D721Med (cell line): ENCODE results near the gene TXNDC11.

Experiments used
- DNase-seq: peaks from one replicate; pipeline ENCODE4 v3.0.0; 2011; ENCODE audit warnings: low spot score; ENCODE audit not compliant: insufficient read length
- FAIRE-seq: peaks from 2 replicates; lab custom pipeline; 2011; peaks lifted over from hg19 to GRCh38; lab: Jason Lieb, UNC
- CTCF ChIP-seq: IDR thresholded peaks from 2 replicates; pipeline ENCODE4 v1.5.1; 2012; ENCODE audit warnings: mild to moderate bottlenecking, control low read depth; ENCODE audit not compliant: insufficient read depth; ENCODE audit errors: missing control alignments

TXNDC11 gene

GRCh38 chr16:11738742-11739544 is 3.7 kb downstream of the TXNDC11 start:
- DNase-seq: no peak

GRCh38 chr16:11737713-11738112 is 4.9 kb downstream of the TXNDC11 start:
- TF ChIP-seq CTCF: no peak
- DNase-seq (no peak), FAIRE-seq (no peak)

More at GRCh38 chr16:11738742-11739544, 3.7 kb downstream of the TXNDC11 start:
- no peak for FAIRE-seq
- no peak for TF ChIP-seq CTCF

DNA sequence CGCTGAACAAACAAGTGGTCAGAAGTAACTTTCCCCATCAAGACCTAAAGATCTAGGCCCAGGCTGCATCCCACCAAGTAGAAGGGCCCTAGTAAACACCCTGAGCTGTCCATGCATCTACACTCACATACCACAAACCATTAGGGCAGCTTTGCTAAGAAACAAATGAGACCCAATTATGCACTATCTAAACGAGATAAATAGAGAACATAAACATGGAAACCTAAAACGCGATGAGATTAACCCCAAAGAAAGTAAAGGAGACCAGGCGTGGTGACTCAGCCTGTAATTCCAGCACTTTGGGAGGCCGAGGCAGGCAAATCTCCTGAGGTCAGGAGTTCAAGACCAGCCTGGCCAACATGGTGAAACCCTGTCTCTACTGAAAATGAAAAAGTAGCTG is 5.8 kb downstream of the TXNDC11 start:
- DNase-seq: no peak
- no peak for TF ChIP-seq CTCF
- FAIRE-seq: no peak

DNA sequence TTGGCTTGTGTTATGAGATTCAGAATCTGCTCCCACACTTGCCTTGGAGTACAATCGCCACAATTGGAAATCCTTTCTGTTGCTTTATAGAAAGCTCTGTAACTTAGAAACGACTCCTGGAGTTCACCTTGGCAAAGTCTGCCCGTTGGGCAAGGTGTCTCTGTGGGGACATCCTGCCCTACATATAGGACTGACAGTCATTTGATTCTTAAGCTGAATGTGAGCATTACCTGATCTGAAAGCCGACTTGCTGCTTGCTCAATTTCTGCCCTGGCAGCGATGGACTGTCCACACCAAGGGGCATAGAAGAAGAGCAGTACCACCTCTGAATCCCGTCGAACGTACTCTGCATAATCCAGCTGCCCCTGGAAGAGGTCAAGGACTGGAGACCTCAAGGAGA is 6.9 kb downstream of the TXNDC11 start:
- TF ChIP-seq CTCF: no peak
- DNase-seq (no peak), FAIRE-seq (no peak)

- no peak for FAIRE-seq
Observed at GRCh38 chr16:11734653-11735043, 8.0 kb downstream of the TXNDC11 start.

DNA sequence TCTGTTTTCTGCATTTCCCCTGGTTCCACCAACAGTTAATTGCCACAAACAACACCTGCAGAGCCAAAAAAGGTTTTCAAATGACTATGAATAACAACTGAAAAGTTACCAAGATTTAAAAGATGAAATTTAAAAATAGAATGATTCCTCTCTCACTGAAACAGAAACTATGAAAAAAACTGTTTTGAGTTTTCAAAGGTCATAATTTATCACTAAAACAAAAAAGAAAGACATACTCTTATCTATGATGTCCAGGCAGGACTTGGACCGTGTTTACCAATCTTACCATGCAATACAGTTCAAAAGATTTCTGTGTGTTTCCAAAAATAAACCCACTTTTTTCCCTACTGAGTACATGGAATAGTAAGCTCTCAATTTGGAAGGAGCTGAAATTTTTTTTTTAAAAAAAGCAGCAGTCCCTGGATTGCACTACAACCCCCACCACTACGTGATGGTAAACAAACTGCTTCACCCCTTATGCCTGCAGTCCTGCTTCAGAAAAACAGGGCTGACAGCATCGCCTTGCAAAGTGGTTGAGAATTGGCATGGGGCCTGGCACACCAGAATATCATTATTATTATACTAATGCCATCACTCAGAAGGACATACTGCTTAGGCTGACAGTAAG is 8.5 kb downstream of the TXNDC11 start:
- no peak for DNase-seq
- TF ChIP-seq CTCF: no peak
- FAIRE-seq: no peak

More at GRCh38 chr16:11734653-11735043, 8.0 kb downstream of the TXNDC11 start:
- DNase-seq: no peak
- TF ChIP-seq CTCF: no peak

- TF ChIP-seq CTCF: no peak
- FAIRE-seq: no peak
- no peak for DNase-seq
Observed at GRCh38 chr16:11731222-11731621, 11.4 kb downstream of the TXNDC11 start.
